Ishikawa (cell line): ENCODE results near the gene BACE1-AS.

Source experiments
- CEBPB ChIP-seq: IDR thresholded peaks from 2 replicates; pipeline ENCODE4 v1.6.1; 2012
- EP300 ChIP-seq: IDR thresholded peaks from 2 replicates; pipeline ENCODE4 v1.6.1; 2012; ENCODE audit warnings: borderline replicate concordance
- MAX ChIP-seq: IDR thresholded peaks from 2 replicates; pipeline ENCODE4 v1.6.1; 2012
- NFIC ChIP-seq: IDR thresholded peaks from 2 replicates; pipeline ENCODE4 v1.6.1; 2012
- RAD21 ChIP-seq: IDR thresholded peaks from 2 replicates; pipeline ENCODE4 v1.6.1; 2012; ENCODE audit warnings: low read depth
- REST ChIP-seq: IDR thresholded peaks from 2 replicates; pipeline ENCODE4 v1.6.1; 2012; ENCODE audit warnings: low read depth, mild to moderate bottlenecking
- TAF1 ChIP-seq: IDR thresholded peaks from 2 replicates; pipeline ENCODE4 v1.6.1; 2012; ENCODE audit warnings: low read depth, mild to moderate bottlenecking
- TCF12 ChIP-seq: IDR thresholded peaks from 2 replicates; pipeline ENCODE4 v1.6.1; 2012; ENCODE audit warnings: low read depth
- USF1 ChIP-seq: IDR thresholded peaks from 2 replicates; pipeline ENCODE4 v1.6.1; 2012
- YY1 ChIP-seq: IDR thresholded peaks from 2 replicates; pipeline ENCODE4 v1.6.1; 2012; ENCODE audit warnings: low read depth
- ZBTB7A ChIP-seq: IDR thresholded peaks from 2 replicates; pipeline ENCODE4 v1.6.1; 2012; ENCODE audit warnings: low read depth

GRCh38 chr11:117328375-117329010 is 37.3 kb downstream of the BACE1-AS start:
- TF ChIP-seq MAX, result no peak
- TF ChIP-seq USF1, result no peak
- TF ChIP-seq ZBTB7A, result no peak
- TF ChIP-seq REST, result no peak
- TF ChIP-seq NFIC, result no peak
- no peak for TF ChIP-seq EP300
- no peak for TF ChIP-seq TAF1
- TF ChIP-seq CEBPB, result no peak
- TF ChIP-seq YY1, result no peak
- TF ChIP-seq RAD21, result no peak
- TF ChIP-seq TCF12, result no peak
